Activated CD4-positive, alpha-beta memory T cell treated with anti-CD3 and anti-CD28 coated beads for 36 hours (primary cell): ENCODE data around the gene SYF2. TPM values are rescaled to one million over a fixed set of nuclear protein-coding genes. Genes with fewer than 3 reads are reported as not detected.
"Not testable (repeated sequence)": the region's sequence is repeated elsewhere in the genome, so short reads cannot be mapped to it uniquely, and the experiment has no call there.

Experiments used
- CTCF ChIA-PET: fragments of 350-600 bp; sonication (Branson Sonifier 250); formaldehyde crosslinking; loops from one replicate; lab custom pipeline; 2021; ENCODE audit warnings: antibody characterized with exemption, inconsistent platforms; lab: Charles Lee
- POLR2A ChIA-PET: fragments of 350-600 bp; sonication (Branson Sonifier 250); formaldehyde crosslinking; loops from one replicate; lab custom pipeline; 2021; ENCODE audit warnings: antibody characterized with exemption; lab: Charles Lee
- DNase-seq: peaks from one replicate; pipeline ENCODE4 v3.0.0-alpha.2; 2020
- H3K27ac Mint-ChIP-seq: one replicate; pipeline ENCODE4 v1.8.0; 2021; ENCODE audit warnings: mixed read lengths
- H3K27me3 Mint-ChIP-seq: one replicate; pipeline ENCODE4 v1.8.0; 2021; ENCODE audit warnings: mixed read lengths
- H3K36me3 Mint-ChIP-seq: one replicate; pipeline ENCODE4 v1.8.0; 2021; ENCODE audit warnings: mixed read lengths
- H3K4me1 Mint-ChIP-seq: one replicate; pipeline ENCODE4 v1.8.0; 2021; ENCODE audit warnings: low read depth, mixed read lengths
- H3K4me3 Mint-ChIP-seq: one replicate; pipeline ENCODE4 v1.8.0; 2021; ENCODE audit warnings: mild to moderate bottlenecking, mixed read lengths
- H3K9me3 Mint-ChIP-seq: one replicate; pipeline ENCODE4 v1.8.0; 2021; ENCODE audit warnings: mixed read lengths
- intact Hi-C: fragments of 100-400 bp; cut with micrococcal nuclease; formaldehyde crosslinking; loops from one replicate; pipeline ENCODE4 v1.15.1; 2023
- total RNA-seq, 2 experiments: library from RNA; stranded (reverse); gene quantifications; one replicate each; pipeline ENCODE4 v1.2.3, GENCODE V29; 2021

The SYF2 gene
- total RNA-seq, 2 experiments from 2014 or later = 45.1 to 45.6 TPM

- ChIA-PET POLR2A (interaction anchor here (2.0 kb wide), 1 partner anchor 13 kb away, joined by 10 read pairs; the partner anchor contains the start of gene SYF2), CTCF (interaction anchor here (0.9 kb wide), 1 partner anchor 10 kb away, joined by 3 read pairs; no protein-coding TSS in a partner anchor)
- H3K36me3 Mint-ChIP-seq = peaks cover 52% of the 10 kb centered on the region
- H3K27ac Mint-ChIP-seq = peak overlapping the region; percentile 99
- intact Hi-C loops = no loop called here
- peaks cover 49% of the 10 kb centered on the region for H3K4me1 Mint-ChIP-seq
- no peak for DNase-seq
- H3K4me3 Mint-ChIP-seq = peak overlapping the region; percentile 95
- no peaks in the 10 kb centered on the region for H3K9me3 Mint-ChIP-seq
- peaks cover 3% of the 10 kb centered on the region for H3K27me3 Mint-ChIP-seq
Observed at GRCh38 chr1:25245393-25245792, 13.1 kb upstream of the SYF2 start.

- H3K36me3 Mint-ChIP-seq = peaks cover 56% of the 10 kb centered on the region
- H3K4me1 Mint-ChIP-seq = peaks cover 60% of the 10 kb centered on the region
- ChIA-PET POLR2A (interaction anchor here (2.0 kb wide), 1 partner anchor 11 kb away, joined by 10 read pairs; the partner anchor contains the start of gene SYF2), CTCF (no interaction called here)
- H3K27me3 Mint-ChIP-seq = peaks cover 3% of the 10 kb centered on the region
- H3K27ac Mint-ChIP-seq = peak overlapping the region; percentile 70
- intact Hi-C loops = loop anchor here (5.0 kb wide), 1 partner anchor 113 kb away; no protein-coding TSS in a partner anchor
- H3K4me3 Mint-ChIP-seq = no peak overlapping the region
- no peak for DNase-seq
- no peaks in the 10 kb centered on the region for H3K9me3 Mint-ChIP-seq
Observed at GRCh38 chr1:25243907-25244306, 11.6 kb upstream of the SYF2 start.

- Mint-ChIP-seq H3K27ac (peak overlapping the region; percentile 96), H3K9me3 (no peaks in the 10 kb centered on the region), H3K36me3 (peaks cover 30% of the 10 kb centered on the region), H3K4me3 (peak overlapping the region; percentile 84), H3K4me1 (peaks cover 51% of the 10 kb centered on the region), H3K27me3 (no peaks in the 10 kb centered on the region)
- CTCF ChIA-PET = interaction anchor here (0.6 to 1.2 kb wide), 7 partner anchors 9 to 569 kb away, joined by 3 to 4 read pairs (median 3); partner anchors contain the start of gene RUNX3
- intact Hi-C loops = loop anchor here (1.0 to 10.0 kb wide), 5 partner anchors 8 to 825 kb away; partner anchors contain the start of genes NIPAL3, SRRM1, STPG1 and SYF2
- POLR2A ChIA-PET = interaction anchor here (0.9 to 1.3 kb wide), 4 partner anchors 8 to 190 kb away, joined by 3 to 4 read pairs (median 3); partner anchors contain the start of gene RSRP1
- DNase-seq = peak; percentile 97
Observed at GRCh38 chr1:25239681-25240541, 7.6 kb upstream of the SYF2 start.

- Mint-ChIP-seq H3K9me3 (no peaks in the 10 kb centered on the region), H3K4me1 (peaks cover 45% of the 10 kb centered on the region), H3K4me3 (no peak overlapping the region), H3K36me3 (peaks cover 16% of the 10 kb centered on the region), H3K27me3 (no peaks in the 10 kb centered on the region), H3K27ac (peak overlapping the region; percentile 51)
- CTCF ChIA-PET = interaction anchor here (0.6 kb wide), 1 partner anchor 402 kb away, joined by 3 read pairs; no protein-coding TSS in a partner anchor
- POLR2A ChIA-PET = no interaction called here
- DNase-seq = no peak
- intact Hi-C loops = loop anchor here (10.0 kb wide), 3 partner anchors 313 to 823 kb away; partner anchors contain the start of genes NIPAL3, SRRM1 and STPG1
Observed at GRCh38 chr1:25238046-25238445, 5.7 kb upstream of the SYF2 start.

GRCh38 chr1:25236261-25236660, 4.0 kb upstream of the SYF2 start:
- DNase-seq, H3K9me3 Mint-ChIP-seq, CTCF ChIA-PET, POLR2A ChIA-PET, H3K27me3 Mint-ChIP-seq, H3K36me3 Mint-ChIP-seq, H3K4me3 Mint-ChIP-seq: not testable (repeated sequence)
- H3K4me1 Mint-ChIP-seq = peaks cover 42% of the 10 kb centered on the region
- peak overlapping the region; percentile 18 for H3K27ac Mint-ChIP-seq
- intact Hi-C loops = loop anchor here (10.0 kb wide), 3 partner anchors 311 to 821 kb away; partner anchors contain the start of genes NIPAL3, SRRM1 and STPG1

GRCh38 chr1:25235411-25235810, 3.1 kb upstream of the SYF2 start:
- H3K36me3 Mint-ChIP-seq, H3K9me3 Mint-ChIP-seq, DNase-seq, POLR2A ChIA-PET, H3K27me3 Mint-ChIP-seq, H3K27ac Mint-ChIP-seq, H3K4me3 Mint-ChIP-seq: not testable (repeated sequence)
- peaks cover 44% of the 10 kb centered on the region for H3K4me1 Mint-ChIP-seq
- intact Hi-C loops = loop anchor here (10.0 kb wide), 3 partner anchors 311 to 821 kb away; partner anchors contain the start of genes NIPAL3, SRRM1 and STPG1
- CTCF ChIA-PET = interaction anchor here (0.9 kb wide), 1 partner anchor 9 kb away, joined by 3 read pairs; no protein-coding TSS in a partner anchor

- H3K4me1 Mint-ChIP-seq = peaks cover 37% of the 10 kb centered on the region
- CTCF ChIA-PET = interaction anchor here (0.9 to 1.4 kb wide), 3 partner anchors 9 to 195 kb away, joined by 3 to 7 read pairs (median 4); partner anchors contain the start of gene RSRP1
- no peaks in the 10 kb centered on the region for H3K27me3 Mint-ChIP-seq
- no peak overlapping the region for H3K4me3 Mint-ChIP-seq
- peak; percentile 85 for DNase-seq
- no peaks in the 10 kb centered on the region for H3K9me3 Mint-ChIP-seq
- POLR2A ChIA-PET = interaction anchor here (1.0 to 2.6 kb wide), 10 partner anchors 9 to 591 kb away, joined by 3 to 29 read pairs (median 5); partner anchors contain the start of genes RSRP1, RUNX3 and TMEM50A
- no peak overlapping the region for H3K27ac Mint-ChIP-seq
- peaks cover 9% of the 10 kb centered on the region for H3K36me3 Mint-ChIP-seq
- intact Hi-C loops = loop anchor here (1.0 to 10.0 kb wide), 6 partner anchors 7 to 818 kb away; partner anchors contain the start of genes NIPAL3, RSRP1, SRRM1 and STPG1
Observed at GRCh38 chr1:25232866-25233784, 823 bp upstream of the SYF2 start.

- intact Hi-C loops = no loop called here
- Mint-ChIP-seq H3K27ac (no peak overlapping the region), H3K36me3 (peaks cover 34% of the 10 kb centered on the region), H3K27me3 (no peaks in the 10 kb centered on the region), H3K9me3 (no peaks in the 10 kb centered on the region), H3K4me3 (no peak overlapping the region), H3K4me1 (peaks cover 6% of the 10 kb centered on the region)
- ChIA-PET CTCF (no interaction called here), POLR2A (no interaction called here)
- DNase-seq = no peak
Observed at GRCh38 chr1:25223471-25223870, 8.8 kb downstream of the SYF2 start.

GRCh38 chr1:25222606-25223005, 9.7 kb downstream of the SYF2 start:
- ChIA-PET POLR2A (interaction anchor here (0.6 kb wide), 1 partner anchor 303 kb away, joined by 3 read pairs; no protein-coding TSS in a partner anchor), CTCF (no interaction called here)
- no peak for DNase-seq
- intact Hi-C loops = no loop called here
- H3K4me1 Mint-ChIP-seq = peaks cover 2% of the 10 kb centered on the region
- no peaks in the 10 kb centered on the region for H3K27me3 Mint-ChIP-seq
- H3K36me3 Mint-ChIP-seq = peaks cover 31% of the 10 kb centered on the region
- no peak overlapping the region for H3K27ac Mint-ChIP-seq
- H3K4me3 Mint-ChIP-seq = no peak overlapping the region
- H3K9me3 Mint-ChIP-seq = no peaks in the 10 kb centered on the region

GRCh38 chr1:25220666-25221065, 11.6 kb downstream of the SYF2 start:
- Mint-ChIP-seq H3K27ac (no peak overlapping the region), H3K9me3 (no peaks in the 10 kb centered on the region), H3K4me1 (peaks cover 2% of the 10 kb centered on the region), H3K4me3 (no peak overlapping the region), H3K36me3 (peaks cover 19% of the 10 kb centered on the region), H3K27me3 (no peaks in the 10 kb centered on the region)
- intact Hi-C loops = no loop called here
- ChIA-PET POLR2A (no interaction called here), CTCF (no interaction called here)
- DNase-seq = no peak

- peaks cover 2% of the 10 kb centered on the region for H3K4me1 Mint-ChIP-seq
- no peak for DNase-seq
- H3K27ac Mint-ChIP-seq = peak overlapping the region; percentile 7
- intact Hi-C loops = no loop called here
- H3K36me3 Mint-ChIP-seq = peaks cover 17% of the 10 kb centered on the region
- H3K4me3 Mint-ChIP-seq = no peak overlapping the region
- H3K27me3 Mint-ChIP-seq = no peaks in the 10 kb centered on the region
- CTCF ChIA-PET = interaction anchor here (1.4 kb wide), 1 partner anchor 14 kb away, joined by 4 read pairs; no protein-coding TSS in a partner anchor
- POLR2A ChIA-PET = no interaction called here
- no peaks in the 10 kb centered on the region for H3K9me3 Mint-ChIP-seq
Observed at GRCh38 chr1:25219661-25220251, 12.5 kb downstream of the SYF2 start.
